Adipocyte (in vitro differentiated cells): ENCODE results near the gene ATF7.

Experiments used
- DNase-seq: peaks from one replicate; pipeline ENCODE4 v3.0.0-alpha.2; 2015; ENCODE audit warnings: low read depth
- H3K27me3 ChIP-seq: replicated peaks from 2 replicates; pipeline ENCODE4 v1.7.0; 2013; ENCODE audit warnings: mild to moderate bottlenecking, low read length, moderate library complexity; ENCODE audit not compliant: control insufficient read depth, insufficient read depth
- H3K36me3 ChIP-seq: 2 replicates; pipeline ENCODE4 v1.7.0; 2013; ENCODE audit warnings: low read length, mild to moderate bottlenecking, moderate library complexity; ENCODE audit not compliant: control insufficient read depth, insufficient read depth, severe bottlenecking
- H3K4me1 ChIP-seq: 2 replicates; pipeline ENCODE4 v1.7.0; 2013; ENCODE audit warnings: mild to moderate bottlenecking, low read length, moderate library complexity; ENCODE audit not compliant: control insufficient read depth, insufficient read depth
- H3K4me3 ChIP-seq: 2 replicates; pipeline ENCODE4 v1.7.0; 2013; ENCODE audit warnings: mild to moderate bottlenecking, low read length, moderate library complexity
- H3K9ac ChIP-seq: 2 replicates; pipeline ENCODE4 v1.7.0; 2013; ENCODE audit warnings: mild to moderate bottlenecking, low read length, moderate library complexity
- H3K9me3 ChIP-seq: 2 replicates; pipeline ENCODE4 v1.7.0; 2013; ENCODE audit warnings: mild to moderate bottlenecking, low read length, moderate library complexity; ENCODE audit not compliant: control insufficient read depth

ATF7 gene

GRCh38 chr12:53461591-53461990 lies 164.6 kb downstream of the ATF7 start:
- Histone ChIP-seq H3K27me3 (no peaks in the 10 kb centered on the region), H3K9ac (peak overlapping the region; percentile 41), H3K9me3 (no peaks in the 10 kb centered on the region), H3K4me3 (no peak overlapping the region), H3K36me3 (peaks cover 99% of the 10 kb centered on the region), H3K4me1 (peaks cover 35% of the 10 kb centered on the region)
- no peak for DNase-seq

- DNase-seq = no peak
- Histone ChIP-seq H3K36me3 (peaks cover 99% of the 10 kb centered on the region), H3K4me1 (peaks cover 30% of the 10 kb centered on the region), H3K9me3 (no peaks in the 10 kb centered on the region), H3K4me3 (no peak overlapping the region), H3K27me3 (no peaks in the 10 kb centered on the region), H3K9ac (peak overlapping the region; percentile 41)
Measured at GRCh38 chr12:53461059-53461458, 165.1 kb downstream of the ATF7 start.

GRCh38 chr12:53459097-53459496 lies 167.1 kb downstream of the ATF7 start:
- DNase-seq = no peak
- H3K4me1 ChIP-seq = peaks cover 26% of the 10 kb centered on the region
- no peak overlapping the region for H3K4me3 ChIP-seq
- peaks cover 100% of the 10 kb centered on the region for H3K36me3 ChIP-seq
- H3K9me3 ChIP-seq = no peaks in the 10 kb centered on the region
- H3K9ac ChIP-seq = no peak overlapping the region
- H3K27me3 ChIP-seq = no peaks in the 10 kb centered on the region
